Right lobe of liver (tissue), 4 donors: ENCODE measurements around the gene KIF6.

ENCODE experiments used
- CTCF ChIP-seq, 4 donors: fragments of 200-600 bp in 3 of 4; fragments of 450-650 bp in 1 of 4; IDR thresholded peaks; one replicate each; pipeline versions ENCODE4 v1.5.1 to v1.8.0; 2016 to 2022; ENCODE audit warnings: antibody characterized with exemption in 4 of 4, mild to moderate bottlenecking in 2 of 4
- POLR2A ChIP-seq: fragments of 450-650 bp; IDR thresholded peaks from one replicate; pipeline ENCODE4 v1.6.1; 2017; ENCODE audit warnings: antibody characterized with exemption, mild to moderate bottlenecking
- donor health status: DM: no; HTN: no; CAD: no.
- donor health status: DM: no; HTN: no; CAD: no.
- donor health status: DM: no; HTN: yes; CAD: no.

GRCh38 chr6:39446909-39447308, 278.3 kb downstream of the KIF6 start:
- TF ChIP-seq CTCF (IDR thresholded peaks at IDR 0.05) (no peak), POLR2A (no peak)
